OCI-LY1 (cell line): ENCODE measurements around the gene IL22.

Experiments used
- H2AFZ ChIP-seq: fragments of 200-600 bp; sonication (generic), shearing (Covaris generic); 2 replicates; pipeline ENCODE4 v1.6.0; 2014; ENCODE audit warnings: antibody characterized with exemption, mild to moderate bottlenecking, low read length
- H3F3A ChIP-seq: fragments of 200-600 bp; sonication (generic), shearing (Covaris generic); 2 replicates; pipeline ENCODE4 v1.6.0; 2014; ENCODE audit warnings: mild to moderate bottlenecking, antibody characterized with exemption, low read length, moderate library complexity; ENCODE audit not compliant: insufficient read depth
- H3K27ac ChIP-seq: fragments of 200-600 bp; sonication (generic); 2 replicates; pipeline ENCODE4 v1.5.1; 2014; ENCODE audit warnings: low read length, mixed run types, mild to moderate bottlenecking, low read depth; ENCODE audit not compliant: poor library complexity, severe bottlenecking
- H3K27me3 ChIP-seq: fragments of 200-600 bp; sonication (generic); 2 replicates; pipeline ENCODE4 v1.6.0; 2014; ENCODE audit warnings: antibody characterized with exemption, mild to moderate bottlenecking, low read length, moderate library complexity; ENCODE audit not compliant: insufficient read depth
- H3K36me3 ChIP-seq: fragments of 200-600 bp; sonication (generic); 2 replicates; pipeline ENCODE4 v1.6.1; 2014; ENCODE audit warnings: mild to moderate bottlenecking, antibody characterized with exemption, low read length, moderate library complexity, mixed read lengths; ENCODE audit not compliant: insufficient read depth
- H3K4me1 ChIP-seq: fragments of 200-600 bp; sonication (generic); 2 replicates; pipeline ENCODE4 v1.5.1; 2014; ENCODE audit warnings: mild to moderate bottlenecking, low read length, moderate library complexity; ENCODE audit not compliant: insufficient read depth, severe bottlenecking
- H3K4me2 ChIP-seq: fragments of 200-600 bp; sonication (generic), shearing (Covaris generic); 2 replicates; pipeline ENCODE4 v1.6.1; 2014; ENCODE audit warnings: low read length
- H3K4me3 ChIP-seq: fragments of 200-600 bp; sonication (generic); 2 replicates; pipeline ENCODE4 v1.5.1; 2014; ENCODE audit warnings: low read length, low read depth, mild to moderate bottlenecking, mixed read lengths; ENCODE audit not compliant: poor library complexity, severe bottlenecking
- H3K79me2 ChIP-seq: fragments of 200-600 bp; shearing (Covaris generic); 2 replicates; pipeline ENCODE4 v1.6.1; 2016; ENCODE audit warnings: mixed run types, low read length, mixed read lengths; ENCODE audit not compliant: insufficient read depth
- H3K9ac ChIP-seq: fragments of 200-600 bp; sonication (generic), shearing (Covaris generic); 2 replicates; pipeline ENCODE4 v1.6.1; 2014; ENCODE audit warnings: mild to moderate bottlenecking, low read length, mixed read lengths
- H3K9me2 ChIP-seq: fragments of 200-600 bp; sonication (generic), shearing (Covaris generic); 2 replicates; pipeline ENCODE4 v1.6.1; 2014; ENCODE audit warnings: low read depth, mild to moderate bottlenecking, low read length, mixed read lengths
- H3K9me3 ChIP-seq: fragments of 200-600 bp; shearing (Covaris generic); 2 replicates; pipeline ENCODE4 v1.6.1; 2014; ENCODE audit warnings: low read length, mixed read lengths
- H4K20me1 ChIP-seq: fragments of 200-600 bp; sonication (generic), shearing (Covaris generic); 2 replicates; pipeline ENCODE4 v1.6.0; 2016; ENCODE audit warnings: mild to moderate bottlenecking, low read length; ENCODE audit not compliant: insufficient read depth
- CTCF ChIP-seq: fragments of 200-600 bp; sonication (generic), shearing (Covaris generic); IDR thresholded peaks from 2 replicates; pipeline ENCODE4 v1.5.1; 2017; ENCODE audit warnings: mild to moderate bottlenecking, antibody characterized with exemption, low read length, moderate library complexity, mixed read lengths
- EZH2 ChIP-seq: fragments of 200-600 bp; sonication (generic), shearing (Covaris generic); IDR thresholded peaks from 2 replicates; pipeline ENCODE4 v1.8.0; 2017; ENCODE audit warnings: borderline replicate concordance, mixed run types, mild to moderate bottlenecking, antibody characterized with exemption, low read length, moderate library complexity, mixed read lengths

IL22 gene

GRCh38 chr12:68234140-68234539 is 19.3 kb downstream of the IL22 start:
- Histone ChIP-seq H3F3A (no peaks in the 10 kb centered on the region), H3K79me2 (no peaks in the 10 kb centered on the region), H3K36me3 (no peaks in the 10 kb centered on the region), H3K9me3 (no peaks in the 10 kb centered on the region), H3K9me2 (no peaks in the 10 kb centered on the region), H3K27ac (no peak overlapping the region), H3K4me1 (peaks cover 18% of the 10 kb centered on the region), H3K9ac (no peak overlapping the region), H2AFZ (no peak overlapping the region), H3K4me3 (no peak overlapping the region), H4K20me1 (no peaks in the 10 kb centered on the region), H3K27me3 (no peaks in the 10 kb centered on the region), H3K4me2 (no peak overlapping the region)
- no peak for TF ChIP-seq EZH2
- no peak for TF ChIP-seq CTCF

- H3F3A ChIP-seq = no peaks in the 10 kb centered on the region
- H3K27me3 ChIP-seq = no peaks in the 10 kb centered on the region
- H3K27ac ChIP-seq = no peak overlapping the region
- H2AFZ ChIP-seq = no peak overlapping the region
- H3K9ac ChIP-seq = no peak overlapping the region
- no peaks in the 10 kb centered on the region for H4K20me1 ChIP-seq
- H3K4me1 ChIP-seq = peaks cover 18% of the 10 kb centered on the region
- H3K79me2 ChIP-seq = no peaks in the 10 kb centered on the region
- H3K9me2 ChIP-seq = no peaks in the 10 kb centered on the region
- TF ChIP-seq EZH2 (no peak), CTCF (no peak)
- H3K36me3 ChIP-seq = no peaks in the 10 kb centered on the region
- H3K9me3 ChIP-seq = no peaks in the 10 kb centered on the region
- H3K4me2 ChIP-seq = no peak overlapping the region
- no peak overlapping the region for H3K4me3 ChIP-seq
These were observed 19.9 kb downstream of the IL22 start for GRCh38 chr12:68233498-68233897.

GRCh38 chr12:68231691-68232090 is 21.7 kb downstream of the IL22 start:
- TF ChIP-seq CTCF (no peak), EZH2 (no peak)
- H3K4me3 ChIP-seq = no peak overlapping the region

More at GRCh38 chr12:68231691-68232090, 21.7 kb downstream of the IL22 start:
- Histone ChIP-seq H2AFZ (no peak overlapping the region), H3K4me2 (no peak overlapping the region), H3K9ac (no peak overlapping the region), H3K27ac (no peak overlapping the region), H3K36me3 (no peaks in the 10 kb centered on the region), H3F3A (no peaks in the 10 kb centered on the region), H3K9me3 (no peaks in the 10 kb centered on the region), H3K9me2 (no peaks in the 10 kb centered on the region), H3K4me1 (peaks cover 6% of the 10 kb centered on the region), H3K27me3 (no peaks in the 10 kb centered on the region), H4K20me1 (no peaks in the 10 kb centered on the region), H3K79me2 (no peaks in the 10 kb centered on the region)
